ENCODE data around the gene ARHGEF6.

ARHGEF6 gene

DNA sequence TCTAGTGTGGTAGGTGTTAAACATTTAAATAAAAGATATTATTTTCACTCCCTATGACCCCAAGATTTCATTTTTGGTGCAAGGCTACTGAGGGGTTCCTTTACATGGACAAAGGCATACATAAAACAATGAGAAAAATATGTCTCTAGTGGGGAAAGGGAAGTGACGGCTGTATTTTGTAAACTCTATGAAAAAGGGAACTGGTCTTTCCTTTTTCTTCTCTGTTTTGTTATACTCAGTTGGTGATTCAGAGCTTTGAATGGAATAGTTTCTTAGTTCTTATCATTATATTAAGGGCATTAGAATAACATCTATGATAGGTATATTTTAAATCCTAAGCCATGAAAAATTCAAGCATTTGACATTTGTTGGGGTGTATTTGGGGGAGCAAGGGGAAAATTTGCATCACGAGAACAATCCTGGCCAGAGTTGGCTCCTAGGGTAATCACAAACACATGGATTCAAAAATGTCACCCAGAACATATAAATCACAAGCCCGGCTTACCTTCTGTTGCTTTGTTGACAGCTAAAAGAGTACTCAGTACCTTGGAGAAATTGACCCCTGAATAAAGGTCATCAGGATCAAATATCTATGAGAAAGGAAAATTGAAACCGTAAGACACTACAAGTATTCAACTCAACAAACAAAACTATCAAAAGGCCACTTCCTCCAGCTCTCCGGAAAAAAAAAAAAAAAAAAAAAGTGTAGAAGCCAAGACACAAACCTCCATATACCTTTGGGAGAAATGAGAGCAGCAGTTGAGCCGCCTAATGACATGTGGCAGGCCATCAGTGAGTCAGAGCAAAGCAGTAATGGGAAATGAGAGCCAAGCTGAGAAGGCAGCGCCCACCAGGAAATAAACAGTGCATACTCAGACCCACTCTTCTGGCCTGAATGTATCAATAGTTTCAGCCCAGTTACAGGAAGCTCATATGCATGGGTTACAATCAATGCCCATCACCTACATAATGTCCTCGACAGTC is 33.4 kb downstream of the ARHGEF6 start:
- no peak for DNase-seq (ENCODE audit: low spot score)

DNA sequence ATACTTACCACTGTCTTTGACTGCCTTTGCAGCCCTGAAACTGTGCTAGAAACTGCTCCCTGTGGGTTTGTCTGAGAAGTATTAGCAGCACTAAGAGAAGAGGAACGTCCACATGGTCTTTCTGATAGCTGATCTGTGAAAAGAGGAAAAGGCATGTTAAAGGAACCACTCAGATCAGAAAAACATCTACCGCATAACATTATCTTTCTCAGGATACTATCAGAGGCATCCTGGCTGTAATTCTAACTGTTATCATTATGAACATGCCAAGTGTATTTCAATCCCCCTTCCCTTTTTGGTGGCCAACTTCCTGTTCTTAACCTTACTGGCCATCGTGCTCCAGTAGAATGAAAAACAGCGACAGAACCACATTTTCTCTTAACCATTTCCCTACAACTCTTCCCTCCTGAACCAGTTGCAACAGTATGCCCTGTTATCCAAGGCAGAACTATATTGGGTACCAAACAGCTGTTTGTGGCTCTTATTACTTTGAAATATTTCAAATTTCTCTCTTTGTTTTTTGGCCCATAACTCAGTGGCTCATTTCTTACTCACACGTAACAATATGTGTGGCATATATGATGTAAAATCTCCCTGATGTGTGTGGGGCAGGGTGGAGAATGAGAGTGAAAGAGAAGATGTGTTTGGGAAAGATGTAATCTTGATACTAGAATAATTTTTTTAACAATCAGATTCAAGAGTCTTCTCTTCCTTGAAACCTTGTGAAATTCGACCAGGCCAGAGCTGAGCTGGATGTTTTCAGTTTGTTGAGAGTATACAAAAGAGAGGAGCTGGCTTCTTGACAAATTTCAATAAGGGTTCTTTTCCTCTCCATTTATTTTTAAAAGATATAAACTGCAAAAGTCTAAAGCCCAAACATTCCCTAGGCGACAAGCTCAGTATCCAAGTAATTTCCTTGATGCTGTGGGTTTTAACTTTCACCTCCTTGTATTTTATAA is 35.2 kb downstream of the ARHGEF6 start:
- DNase-seq (ENCODE audit: low spot score), result no peak

DNA sequence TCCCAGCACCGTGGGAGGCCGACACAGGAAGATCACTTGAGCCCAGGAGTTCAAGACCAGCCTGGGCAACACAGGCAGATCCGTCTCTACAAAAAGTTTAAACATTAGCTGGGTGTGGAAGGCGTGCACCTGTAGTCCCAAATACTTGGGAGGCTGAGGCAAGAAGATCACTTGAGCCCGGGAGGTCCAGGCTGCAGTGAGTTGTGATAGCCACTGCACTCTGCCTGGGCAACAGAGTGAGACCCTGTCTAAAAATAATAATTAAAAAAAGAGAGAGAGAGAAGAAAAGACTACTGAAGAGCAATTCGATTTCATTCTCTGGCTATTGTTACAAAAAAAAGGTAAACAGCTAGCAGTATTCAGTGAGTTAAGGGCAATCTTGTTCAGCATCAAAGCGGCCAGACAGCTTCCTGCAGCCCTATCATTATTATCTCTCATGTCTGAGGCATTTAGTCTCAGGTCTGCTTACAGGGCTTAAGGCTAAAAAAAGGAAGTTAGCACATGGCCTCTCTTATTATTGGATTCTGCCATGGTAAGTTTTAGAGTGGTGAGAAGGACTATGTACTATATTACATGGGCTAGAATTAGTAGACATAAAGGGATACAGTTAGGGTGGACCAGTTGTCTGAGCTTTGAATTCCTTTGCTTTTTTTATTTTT is 37.9 kb downstream of the ARHGEF6 start:
- DNase-seq (ENCODE audit: low spot score), result no peak

DNA sequence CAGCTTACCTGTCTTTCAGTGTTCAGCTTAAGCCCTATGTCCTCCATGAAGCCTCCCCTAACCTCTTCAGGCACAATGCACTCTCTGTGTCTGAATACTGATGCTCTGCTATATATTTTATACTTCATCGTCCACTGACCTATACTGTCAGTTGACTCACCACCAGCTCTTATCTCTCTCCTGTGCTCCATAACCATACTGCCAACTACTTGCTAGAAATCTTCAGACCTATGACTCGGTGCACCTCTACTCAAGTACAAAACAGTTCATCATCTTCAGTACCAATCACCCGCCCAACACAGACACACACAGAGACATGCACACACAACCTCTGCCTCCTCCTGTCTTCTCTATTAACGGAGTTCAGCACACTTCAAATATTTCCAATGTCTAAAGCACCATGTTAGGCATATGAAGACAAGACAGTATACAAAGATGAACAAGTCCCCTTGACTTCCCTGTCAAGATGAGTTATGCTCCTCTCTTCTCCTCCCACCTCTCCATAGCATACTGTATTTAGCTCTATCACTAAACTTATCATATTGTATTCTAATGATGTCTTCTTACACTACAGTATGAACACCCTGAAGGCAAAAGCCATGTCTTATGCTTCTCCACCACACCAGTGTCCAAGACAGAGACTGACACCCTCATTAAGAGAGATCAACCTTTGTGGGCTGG is 42.5 kb downstream of the ARHGEF6 start:
- DNase-seq (ENCODE audit: low spot score), result no peak

DNA sequence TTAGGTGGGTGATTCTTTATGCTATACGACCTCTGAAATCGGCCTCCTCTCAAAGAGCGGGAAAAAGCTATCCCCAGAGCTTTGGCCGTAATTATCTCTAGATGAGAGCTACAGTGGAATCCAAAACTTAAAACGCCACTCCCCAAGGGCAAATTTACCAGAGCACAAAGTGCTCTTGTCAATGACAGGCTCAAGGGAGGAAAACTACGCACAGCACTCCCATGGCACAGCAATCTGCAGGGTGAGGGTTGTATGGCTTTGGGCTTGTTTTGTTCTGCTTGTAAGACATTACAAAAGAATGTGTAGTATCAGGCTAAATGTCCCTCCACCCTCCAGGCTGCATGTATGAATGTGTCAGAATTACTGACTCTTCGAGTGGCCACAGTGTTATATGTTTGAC is 44.0 kb downstream of the ARHGEF6 start:
- no peak for DNase-seq (ENCODE audit: low spot score)

DNA sequence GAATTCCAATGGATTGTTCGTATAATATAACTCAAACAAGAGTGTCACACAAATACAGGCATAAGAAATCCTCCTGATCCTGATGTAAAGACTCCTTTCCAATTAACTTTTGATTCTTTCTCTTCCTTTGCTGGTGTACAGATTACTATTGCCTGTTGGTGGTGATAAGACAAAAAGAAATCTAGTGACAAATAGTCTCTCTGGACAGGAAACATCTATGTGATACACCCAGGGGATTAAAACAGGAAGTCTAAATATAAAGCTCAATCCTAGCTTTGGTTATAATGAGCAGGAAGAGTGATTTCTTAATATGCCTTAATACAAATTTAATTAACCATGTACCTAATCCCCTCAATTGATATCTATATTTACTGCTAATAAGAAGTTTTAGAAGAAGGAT is 45.1 kb downstream of the ARHGEF6 start:
- no peak for DNase-seq (ENCODE audit: low spot score)

DNA sequence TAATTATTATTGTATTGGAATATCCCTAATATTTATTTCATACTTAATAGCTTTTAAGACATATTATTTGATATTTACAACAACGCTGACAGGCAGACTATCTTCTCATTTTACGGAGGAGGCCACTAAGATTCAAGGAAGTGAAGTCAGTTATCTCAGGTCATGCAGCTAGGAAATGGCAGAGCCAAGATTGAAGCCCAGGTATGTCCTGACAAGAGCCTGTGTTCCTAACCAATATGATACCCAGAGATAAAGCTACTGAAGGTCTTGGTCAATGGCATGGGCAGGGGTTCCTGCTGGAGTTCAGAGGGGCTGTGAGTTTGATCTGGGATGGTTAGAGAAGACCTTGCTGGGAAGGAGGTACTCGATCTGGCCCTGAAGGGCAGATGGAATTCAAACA is 47.1 kb downstream of the ARHGEF6 start:
- no peak for DNase-seq (ENCODE audit: low spot score)

DNA sequence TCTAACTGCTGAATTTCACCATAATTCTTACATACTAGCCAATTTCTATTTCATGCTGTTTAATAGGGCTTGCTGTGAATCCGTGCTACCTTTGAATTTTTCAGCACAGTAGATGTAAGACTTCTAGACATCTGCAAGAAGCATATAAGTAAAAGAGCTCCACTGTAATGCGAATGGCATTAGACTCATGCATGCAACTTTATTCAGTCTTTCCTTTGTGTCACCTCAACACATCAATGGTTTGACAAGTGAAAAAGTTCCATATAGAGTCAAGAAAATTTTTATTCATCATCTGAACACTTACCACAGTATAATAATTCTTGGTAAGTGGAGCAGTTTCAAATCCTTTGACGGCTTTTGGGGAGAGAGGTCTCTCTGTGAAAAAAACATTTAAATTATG is 48.9 kb downstream of the ARHGEF6 start:
- no peak for DNase-seq (ENCODE audit: low spot score)

DNA sequence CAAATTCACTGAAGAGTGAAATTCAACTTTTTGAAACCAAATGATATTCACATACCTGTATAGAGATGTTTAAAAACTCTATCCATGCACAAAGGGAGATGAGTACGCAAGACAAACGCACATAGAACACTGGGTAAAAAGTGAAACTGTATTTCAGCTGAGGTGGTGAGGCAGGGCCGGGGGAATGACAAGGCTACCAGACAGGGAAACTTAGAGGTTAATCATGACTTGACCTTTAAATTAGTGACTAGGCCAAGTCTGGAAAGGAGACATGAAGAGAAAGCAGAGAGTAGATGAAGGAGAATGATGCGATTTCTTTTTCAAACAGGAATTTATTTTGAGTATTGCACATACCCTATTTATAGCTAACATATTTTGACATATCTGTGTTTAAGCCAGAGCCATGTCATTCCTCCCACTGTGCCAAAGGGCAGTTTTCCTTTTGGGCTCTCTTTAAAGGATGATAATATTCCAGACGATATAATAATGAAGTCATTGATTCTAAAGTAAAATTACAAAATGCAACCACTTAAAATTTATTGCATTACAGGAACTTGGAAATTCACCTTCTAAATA is 49.4 kb downstream of the ARHGEF6 start:
- no peak for DNase-seq (ENCODE audit: low spot score)

DNA sequence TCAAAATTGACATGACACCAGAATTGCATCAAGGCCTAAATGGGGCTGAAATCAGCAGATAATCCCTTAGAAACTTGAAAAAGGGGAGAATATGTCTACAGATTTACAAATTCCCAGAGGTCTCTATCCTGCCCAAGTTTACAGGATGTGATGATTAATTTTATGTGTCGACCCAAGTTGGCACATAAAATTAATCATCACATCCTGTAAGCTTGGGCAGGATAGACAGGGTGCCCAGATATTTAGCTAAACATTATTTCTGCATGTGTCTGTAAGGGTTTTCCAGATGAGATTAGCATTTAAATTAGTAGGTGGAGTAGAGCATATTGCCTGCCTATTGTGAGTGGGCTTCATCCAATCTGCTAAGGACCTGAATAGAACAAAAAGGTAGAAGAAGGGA is 52.3 kb downstream of the ARHGEF6 start:
- DNase-seq (ENCODE audit: low spot score), result no peak

DNA sequence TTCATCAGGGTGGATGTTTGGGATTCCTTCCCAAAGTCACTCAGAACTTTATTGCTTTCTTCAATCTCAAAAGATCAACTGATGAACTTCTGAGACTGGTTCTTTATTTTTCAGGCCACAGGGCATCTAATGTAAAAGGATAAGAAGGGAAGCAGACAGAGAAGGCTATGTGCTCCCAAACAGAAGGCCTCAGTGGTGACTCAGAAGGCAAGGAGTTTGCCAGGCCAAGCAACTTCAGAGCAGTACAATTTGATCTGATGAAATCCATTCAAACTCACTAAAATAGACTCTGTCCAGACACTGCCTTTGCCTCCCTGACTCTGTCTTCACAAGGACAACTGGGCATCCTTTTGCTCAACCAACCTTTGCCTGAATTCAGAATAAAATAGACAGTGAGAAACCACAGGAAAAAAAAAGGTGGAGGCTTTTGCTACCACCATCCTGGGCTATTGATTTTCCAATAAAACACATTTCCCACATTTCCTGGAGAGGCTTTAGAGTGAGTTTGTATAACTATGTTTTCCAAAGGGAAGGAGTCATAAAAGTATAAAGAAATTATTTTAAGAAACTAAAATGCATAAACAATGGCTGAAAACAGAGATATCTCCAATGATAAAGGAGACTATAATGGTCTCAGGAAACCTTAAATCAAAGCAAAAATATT is 55.2 kb downstream of the ARHGEF6 start:
- no peak for DNase-seq (ENCODE audit: low spot score)

DNA sequence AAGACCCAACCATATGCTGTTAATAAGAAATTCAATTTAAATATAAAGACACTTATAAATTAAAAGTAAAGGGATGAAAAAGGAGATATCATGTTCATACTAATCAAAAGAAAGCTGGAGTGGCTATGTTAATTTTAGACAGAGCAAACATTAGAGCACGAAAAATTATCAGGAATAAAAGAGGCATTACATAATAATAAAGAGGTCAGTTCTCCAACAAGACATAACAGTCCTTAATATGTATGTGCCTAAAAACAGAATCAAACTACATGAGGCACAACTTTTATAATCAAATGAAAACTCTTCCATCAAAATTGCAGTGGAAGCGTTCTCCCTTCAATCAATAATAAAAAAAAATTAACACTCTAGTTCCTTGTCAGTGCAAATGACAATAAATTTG is 62.6 kb downstream of the ARHGEF6 start:
- no peak for DNase-seq (ENCODE audit: low spot score)

DNA sequence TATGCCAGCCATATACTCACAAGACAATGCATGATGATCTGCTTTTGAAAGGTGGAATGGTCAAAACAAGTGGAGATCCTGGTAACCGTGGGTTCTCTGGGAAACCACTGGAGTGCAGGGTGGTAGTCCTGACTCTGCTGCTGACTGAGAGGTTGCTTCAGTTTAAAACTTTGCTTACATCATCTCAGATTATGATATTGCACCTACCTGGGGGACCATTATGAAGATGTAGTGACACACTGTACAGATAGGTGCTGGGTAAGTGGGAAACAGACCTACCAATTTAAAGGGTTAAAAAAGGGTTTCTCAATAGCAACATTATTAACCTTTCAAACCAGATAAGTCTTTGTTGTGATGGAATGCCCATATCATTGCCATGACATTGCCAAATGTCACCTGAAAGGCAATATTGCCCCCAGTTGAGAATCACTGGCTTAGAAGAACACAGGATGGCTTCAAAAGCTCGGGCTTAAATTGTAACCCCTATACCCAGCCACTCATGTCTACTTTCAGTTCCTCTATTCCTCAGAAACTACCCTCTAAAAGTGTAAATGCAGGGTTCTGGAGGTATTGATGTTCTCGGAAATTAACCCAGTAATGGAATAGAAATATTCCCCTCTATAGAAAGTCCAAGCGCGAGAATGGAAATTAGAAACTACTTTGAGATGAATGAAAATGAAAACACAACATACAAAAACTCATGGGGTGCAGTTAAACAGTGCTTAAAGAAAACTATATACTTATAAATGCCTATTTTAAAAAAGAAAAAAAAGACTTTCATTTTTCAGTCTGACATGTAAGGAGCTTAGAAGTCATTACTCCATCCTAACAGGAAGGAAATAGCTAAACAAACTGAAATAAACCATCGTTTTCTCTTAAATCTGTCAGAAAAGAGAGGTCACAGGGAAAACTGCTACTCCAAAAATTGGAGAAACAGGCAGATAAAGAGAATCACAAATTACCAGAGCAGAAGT is 65.8 kb downstream of the ARHGEF6 start:
- DNase-seq (ENCODE audit: low spot score), result no peak

DNA sequence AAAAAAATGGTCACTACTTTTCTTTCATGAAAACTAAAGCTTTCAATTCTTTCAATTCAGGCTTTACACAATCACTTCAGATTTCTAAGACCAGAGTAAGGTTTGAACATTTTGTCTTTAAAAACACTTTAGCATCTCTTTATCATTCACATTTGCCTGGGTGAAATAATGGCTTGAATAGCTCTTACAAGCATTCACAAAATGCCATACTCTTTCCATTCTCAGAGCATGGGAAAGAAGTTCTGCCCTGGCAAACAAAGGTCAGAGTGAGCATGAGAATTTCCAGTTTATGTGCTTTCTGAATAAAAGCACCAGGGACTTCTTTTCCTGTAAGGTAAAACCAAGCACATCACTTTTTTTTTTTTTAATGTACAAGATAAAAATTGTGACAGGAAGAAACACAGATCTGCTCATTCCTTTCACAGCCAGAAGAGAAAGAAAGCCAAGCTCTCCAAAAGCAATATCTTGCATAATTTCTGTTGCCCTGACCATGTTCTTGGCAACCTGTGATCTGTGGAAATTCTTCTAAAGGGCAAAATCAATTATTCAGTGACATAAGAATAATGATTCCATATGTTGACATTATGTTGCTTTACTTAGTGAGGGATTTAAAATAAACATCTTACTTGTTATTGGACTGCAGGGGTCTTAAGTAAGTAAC is 68.0 kb downstream of the ARHGEF6 start:
- DNase-seq (ENCODE audit: low spot score), result no peak

DNA sequence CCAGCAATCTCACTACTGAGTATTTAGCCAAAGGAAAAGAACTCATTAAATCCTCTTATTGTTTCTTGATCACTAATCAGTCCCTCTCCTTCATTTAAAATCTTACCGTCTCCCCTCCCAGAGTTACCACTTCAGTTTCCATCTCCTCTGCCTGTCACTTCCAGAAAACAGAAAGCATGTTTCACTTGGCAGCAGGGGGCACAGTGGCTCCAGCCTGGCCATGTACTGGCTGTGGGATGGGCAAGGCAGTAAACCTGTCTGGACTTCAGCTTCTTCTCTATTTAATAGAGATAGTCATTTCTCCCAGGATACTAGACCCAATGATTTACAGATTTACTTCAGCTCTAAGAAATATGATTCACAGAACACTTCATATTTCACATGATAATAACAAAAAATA is 69.6 kb downstream of the ARHGEF6 start:
- peak; percentile 6 for DNase-seq (ENCODE audit: low spot score)

DNA sequence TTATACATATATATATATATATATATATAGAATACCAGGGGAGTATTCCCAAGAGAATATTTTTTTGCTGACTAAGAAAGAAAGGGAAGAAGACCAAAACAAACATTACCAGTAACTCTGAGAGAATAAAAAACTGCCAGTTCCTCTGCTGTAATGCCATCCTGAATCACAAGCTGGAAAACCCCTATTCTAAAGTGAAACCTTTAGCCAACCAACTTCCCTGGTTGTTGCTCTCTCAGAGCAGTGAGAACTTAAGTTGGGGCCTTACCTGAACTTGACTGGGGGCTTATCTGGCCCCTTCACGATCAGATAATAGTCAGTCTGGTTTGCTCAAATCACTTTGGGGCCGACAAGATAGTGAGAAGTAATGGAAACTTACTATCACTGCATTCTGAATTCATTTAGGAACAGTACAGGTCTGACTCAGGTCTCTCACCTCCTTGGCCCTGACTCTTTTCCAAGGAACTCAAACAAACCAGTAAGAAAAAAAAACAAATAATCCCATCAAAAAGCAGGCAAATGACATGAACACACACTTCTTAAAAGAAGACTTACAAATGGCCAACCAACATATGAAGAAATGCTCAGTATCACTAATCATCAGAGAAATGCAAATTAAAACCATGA is 70.3 kb downstream of the ARHGEF6 start:
- no peak for DNase-seq (ENCODE audit: low spot score)

DNA sequence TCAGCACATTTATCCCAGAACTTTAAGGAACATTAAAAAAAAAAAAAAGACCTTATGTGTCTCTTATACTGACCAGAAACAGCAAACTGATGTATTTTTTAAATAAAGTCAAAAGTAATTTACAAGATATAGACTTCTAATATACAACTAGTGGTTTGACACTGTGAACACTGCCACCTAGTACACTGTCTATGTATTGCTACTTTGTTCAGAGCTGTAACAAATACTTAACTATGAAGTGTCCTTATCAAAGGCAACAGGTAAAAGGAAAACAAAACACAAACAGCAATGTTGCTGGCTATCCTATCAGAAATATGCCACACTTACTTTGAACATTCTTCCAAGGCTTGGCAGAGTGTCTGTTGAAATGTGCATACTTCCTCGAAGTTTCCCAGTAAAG is 72.4 kb downstream of the ARHGEF6 start:
- no peak for DNase-seq (ENCODE audit: low spot score)

DNA sequence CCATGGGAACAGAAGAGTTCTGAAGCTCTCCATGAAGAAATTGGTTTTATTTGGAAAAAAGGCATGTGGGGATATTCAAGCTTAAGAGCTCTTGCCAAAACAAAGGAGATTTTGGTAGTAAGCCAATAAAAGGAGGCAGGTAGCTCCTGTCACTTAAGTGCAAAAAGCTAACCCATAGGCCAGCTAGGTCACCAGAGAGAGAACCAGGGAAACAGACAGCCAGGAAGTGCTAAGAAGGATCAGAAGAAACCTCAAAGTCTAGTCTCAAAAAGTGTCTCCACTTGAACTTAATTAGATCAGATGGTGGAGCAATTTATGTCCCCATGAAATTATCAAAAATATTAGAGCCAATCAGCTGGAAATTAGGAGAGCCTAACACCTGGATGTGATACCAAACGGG is 83.6 kb downstream of the ARHGEF6 start:
- DNase-seq (ENCODE audit: low spot score), result no peak
